SK-N-SH treated with all-trans-retinoic acid at 6 μM for 48 hours (cell line): ENCODE data around the gene ANP32B.
A peak's percentile ranks its signal among the peaks of the same experiment; 100 is the strongest.

ENCODE experiments used
- ATAC-seq: fragments of 200-7000 bp; cut with Tn5 transposase; 3 replicates; pipeline ENCODE4 v1.9.1; 2020; ENCODE audit warnings: mild to moderate bottlenecking, moderate library complexity
- BACH2 ChIP-seq: fragments of 250-450 bp; sonication (Bioruptor Pico); IDR thresholded peaks from 2 replicates; pipeline ENCODE4 v1.9.0; 2021; ENCODE audit warnings: mild to moderate bottlenecking, borderline replicate concordance
- CREB5 ChIP-seq: fragments of 250-450 bp; sonication (Bioruptor Pico); IDR thresholded peaks from 2 replicates; pipeline ENCODE4 v1.5.1; 2020; ENCODE audit warnings: low read depth, mild to moderate bottlenecking, moderate library complexity
- CSDC2 ChIP-seq: fragments of 250-450 bp; sonication (Bioruptor Pico); IDR thresholded peaks from 2 replicates; pipeline ENCODE4 v1.5.0; 2020; ENCODE audit warnings: mild to moderate bottlenecking, moderate library complexity
- CSRNP3 ChIP-seq: fragments of 250-450 bp; sonication (Bioruptor Pico); IDR thresholded peaks from 2 replicates; pipeline ENCODE4 v1.5.1; 2021; ENCODE audit warnings: mild to moderate bottlenecking, moderate library complexity
- ESRRG ChIP-seq: fragments of 250-450 bp; sonication (Bioruptor Pico); IDR thresholded peaks from 2 replicates; pipeline ENCODE4 v1.6.1; 2021; ENCODE audit warnings: mild to moderate bottlenecking
- ISL1 ChIP-seq: fragments of 250-450 bp; sonication (Bioruptor Pico); IDR thresholded peaks from 2 replicates; pipeline ENCODE4 v2.1.2; 2022; ENCODE audit warnings: mild to moderate bottlenecking, moderate library complexity
- OSR1 ChIP-seq: fragments of 250-450 bp; sonication (Bioruptor Pico); IDR thresholded peaks from 2 replicates; pipeline ENCODE4 v1.8.0; 2022; ENCODE audit warnings: moderate library complexity, mild to moderate bottlenecking, inconsistent platforms
- PATZ1 ChIP-seq: fragments of 250-450 bp; sonication (Bioruptor Pico); IDR thresholded peaks from 2 replicates; pipeline ENCODE4 v1.8.0; 2020; ENCODE audit warnings: mild to moderate bottlenecking, moderate library complexity, borderline replicate concordance
- PPARA ChIP-seq: fragments of 250-450 bp; sonication (Bioruptor Pico); IDR thresholded peaks from 2 replicates; pipeline ENCODE4 v1.5.0; 2020; ENCODE audit warnings: mild to moderate bottlenecking, borderline replicate concordance
- SNAI2 ChIP-seq: fragments of 250-450 bp; sonication (Bioruptor Pico); IDR thresholded peaks from 2 replicates; pipeline ENCODE4 v1.5.0; 2020; ENCODE audit warnings: mild to moderate bottlenecking, moderate library complexity
- TCF4 ChIP-seq: fragments of 250-450 bp; sonication (Bioruptor Pico); IDR thresholded peaks from 2 replicates; pipeline ENCODE4 v1.8.0; 2021; ENCODE audit warnings: mild to moderate bottlenecking, moderate library complexity, borderline replicate concordance
- TOX ChIP-seq: fragments of 250-450 bp; sonication (Bioruptor Pico); IDR thresholded peaks from 2 replicates; pipeline ENCODE4 v1.8.0; 2021; ENCODE audit warnings: mild to moderate bottlenecking, moderate library complexity, borderline replicate concordance
- TSHZ2 ChIP-seq: fragments of 250-450 bp; sonication (Bioruptor Pico); IDR thresholded peaks from 2 replicates; pipeline ENCODE4 v1.5.0; 2020; ENCODE audit warnings: mild to moderate bottlenecking, moderate library complexity
- ZC3H10 ChIP-seq: fragments of 250-450 bp; sonication (Bioruptor Pico); IDR thresholded peaks from 2 replicates; pipeline ENCODE4 v1.5.1; 2021; ENCODE audit warnings: mild to moderate bottlenecking, moderate library complexity
- ZFP3 ChIP-seq: fragments of 250-450 bp; sonication (Bioruptor Pico); IDR thresholded peaks from 2 replicates; pipeline ENCODE4 v1.5.0; 2020; ENCODE audit warnings: mild to moderate bottlenecking, moderate library complexity
- ZFP30 ChIP-seq: fragments of 450-650 bp; formaldehyde crosslinking; IDR thresholded peaks from 2 replicates; pipeline ENCODE4 v1.5.0; 2022; ENCODE audit warnings: mild to moderate bottlenecking, moderate library complexity
- ZNF565 ChIP-seq: fragments of 450-650 bp; formaldehyde crosslinking; conservative IDR thresholded peaks from 2 replicates; pipeline ENCODE4 v1.5.0; 2020; ENCODE audit warnings: low read depth, mild to moderate bottlenecking, moderate library complexity
- ZNF70 ChIP-seq: fragments of 450-650 bp; formaldehyde crosslinking; IDR thresholded peaks from 2 replicates; pipeline ENCODE4 v1.5.0; 2020; ENCODE audit warnings: mild to moderate bottlenecking, moderate library complexity
- ZNF8 ChIP-seq: fragments of 450-650 bp; formaldehyde crosslinking; IDR thresholded peaks from 2 replicates; pipeline ENCODE4 v1.5.0; 2020; ENCODE audit warnings: mild to moderate bottlenecking, moderate library complexity

ANP32B gene

GRCh38 chr9:98031935-98032334 lies 48.8 kb downstream of the ANP32B start:
- no peak for ATAC-seq
- no peak for TF ChIP-seq TSHZ2 (CRISPR knock-in tag)

- peak; percentile 96 for ATAC-seq
- TF ChIP-seq ESRRG (CRISPR knock-in tag) (no peak), OSR1 (CRISPR knock-in tag) (no peak), ZNF565 (no peak), CSRNP3 (no peak), ZNF70 (CRISPR knock-in tag) (no peak), CSDC2 (CRISPR knock-in tag) (no peak), SNAI2 (CRISPR knock-in tag) (no peak)
- TF ChIP-seq, all 23 proteins: peak for 0
Observed at GRCh38 chr9:98034593-98035546, 51.7 kb downstream of the ANP32B start.

GRCh38 chr9:98037357-98037756 lies 54.2 kb downstream of the ANP32B start:
- TF ChIP-seq ZNF565 (no peak), ZC3H10 (CRISPR knock-in tag) (no peak), OSR1 (CRISPR knock-in tag) (no peak), TCF4 (CRISPR knock-in tag) (no peak), CSDC2 (CRISPR knock-in tag) (no peak), CREB5 (CRISPR knock-in tag) (no peak), CSRNP3 (no peak), TOX (CRISPR knock-in tag) (no peak), ISL1 (CRISPR knock-in tag) (no peak), ZFP3 (CRISPR knock-in tag) (no peak), TSHZ2 (CRISPR knock-in tag) (no peak), BACH2 (CRISPR knock-in tag) (no peak), ZNF8 (no peak)
- no peak for ATAC-seq

GRCh38 chr9:98038958-98039357 lies 55.8 kb downstream of the ANP32B start:
- ATAC-seq = no peak

More at GRCh38 chr9:98038958-98039357, 55.8 kb downstream of the ANP32B start:
- TF ChIP-seq ZNF8 (no peak), TCF4 (CRISPR knock-in tag) (no peak), CREB5 (CRISPR knock-in tag) (no peak), PATZ1 (CRISPR knock-in tag) (no peak), PPARA (CRISPR knock-in tag) (no peak), ZFP30 (CRISPR knock-in tag) (no peak), ZFP3 (CRISPR knock-in tag) (no peak), ZNF565 (no peak)
